Prostate gland (tissue), 2 donors: ENCODE results near the gene TM9SF4.

Experiments used
- POLR2A ChIP-seq: fragments of 450-650 bp; IDR thresholded peaks from one replicate; pipeline ENCODE4 v1.6.1; 2016; ENCODE audit warnings: antibody characterized with exemption, mild to moderate bottlenecking
- TF ChIP-seq, protein P1 (sequence below), 4 experiments: fragments of 200-600 bp in 2 of 4; fragments of 450-650 bp in 2 of 4; sonication (generic) in 2 of 4; IDR thresholded peaks; 1 replicate in 3 of 4; 2 replicates in 1 of 4; pipeline ENCODE4 v1.5.1; 2016 to 2019; ENCODE audit warnings: antibody characterized with exemption in 4 of 4, mild to moderate bottlenecking in 2 of 4, moderate library complexity in 2 of 4

DNA sequence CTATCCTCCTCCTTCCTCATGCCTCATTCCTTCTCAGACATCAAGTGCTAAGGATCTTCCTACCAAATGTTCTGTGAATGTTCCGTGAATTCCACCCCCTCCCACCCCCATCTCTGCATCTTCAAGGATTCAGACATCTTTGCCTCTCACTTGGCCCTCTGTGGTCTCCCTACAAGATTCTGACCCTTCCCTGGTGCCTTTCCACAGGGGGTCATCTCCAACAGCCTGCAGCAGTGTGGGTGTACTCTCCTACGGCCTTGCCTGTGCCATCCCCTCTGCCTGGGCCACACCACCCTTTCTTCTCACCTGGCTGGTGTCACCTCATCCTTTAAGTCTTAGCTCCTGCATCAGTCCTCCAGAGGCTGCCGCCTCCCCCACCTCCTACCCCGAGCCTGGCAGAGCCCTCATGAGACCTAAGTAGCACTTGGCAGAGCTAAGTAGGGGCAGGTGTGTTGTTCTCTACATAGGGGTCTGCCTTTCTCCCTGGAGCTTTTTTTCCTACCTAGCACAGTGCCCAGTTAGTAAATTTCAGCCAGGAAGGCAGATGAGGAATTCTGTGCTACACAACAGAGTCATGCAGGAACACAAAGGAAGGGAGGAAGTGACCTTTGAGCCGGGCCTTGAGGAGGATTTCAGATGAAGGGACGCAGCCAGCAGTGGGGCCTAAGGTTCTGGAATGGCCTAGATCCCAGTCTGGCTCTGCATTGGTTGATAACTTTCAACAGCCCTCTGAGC lies 43.1 kb downstream of the TM9SF4 start:
- TF ChIP-seq, protein P1, sequence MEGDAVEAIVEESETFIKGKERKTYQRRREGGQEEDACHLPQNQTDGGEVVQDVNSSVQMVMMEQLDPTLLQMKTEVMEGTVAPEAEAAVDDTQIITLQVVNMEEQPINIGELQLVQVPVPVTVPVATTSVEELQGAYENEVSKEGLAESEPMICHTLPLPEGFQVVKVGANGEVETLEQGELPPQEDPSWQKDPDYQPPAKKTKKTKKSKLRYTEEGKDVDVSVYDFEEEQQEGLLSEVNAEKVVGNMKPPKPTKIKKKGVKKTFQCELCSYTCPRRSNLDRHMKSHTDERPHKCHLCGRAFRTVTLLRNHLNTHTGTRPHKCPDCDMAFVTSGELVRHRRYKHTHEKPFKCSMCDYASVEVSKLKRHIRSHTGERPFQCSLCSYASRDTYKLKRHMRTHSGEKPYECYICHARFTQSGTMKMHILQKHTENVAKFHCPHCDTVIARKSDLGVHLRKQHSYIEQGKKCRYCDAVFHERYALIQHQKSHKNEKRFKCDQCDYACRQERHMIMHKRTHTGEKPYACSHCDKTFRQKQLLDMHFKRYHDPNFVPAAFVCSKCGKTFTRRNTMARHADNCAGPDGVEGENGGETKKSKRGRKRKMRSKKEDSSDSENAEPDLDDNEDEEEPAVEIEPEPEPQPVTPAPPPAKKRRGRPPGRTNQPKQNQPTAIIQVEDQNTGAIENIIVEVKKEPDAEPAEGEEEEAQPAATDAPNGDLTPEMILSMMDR (IDR thresholded peaks at IDR 0.05) = no peak
- TF ChIP-seq POLR2A = no peak
